Panc1 (cell line): ENCODE data around the gene ALG12. TPM values are rescaled to one million over a fixed set of nuclear protein-coding genes. Genes with fewer than 3 reads are reported as not detected.

Experiments
- ATAC-seq: fragments of 200-7000 bp; cut with Tn5 transposase; 2 replicates; pipeline ENCODE4 v1.9.1; 2020; ENCODE audit warnings: mild to moderate bottlenecking, moderate library complexity
- BruUV-seq: library from RNA; stranded (reverse); fragments of 400-500 nt; replicated peaks from 2 replicates; lab custom pipeline; 2021; lab: Mats Ljungman, UMichigan
- CTCF ChIA-PET: fragments of 300-600 bp; sonication (Branson Sonifier 250); formaldehyde crosslinking; loops from one replicate; lab custom pipeline; 2022; ENCODE audit warnings: antibody characterized with exemption; lab: Charles Lee
- POLR2A ChIA-PET: fragments of 300-600 bp; sonication (Branson Sonifier 250); formaldehyde crosslinking; loops from one replicate; lab custom pipeline; 2022; ENCODE audit warnings: antibody characterized with exemption; lab: Charles Lee
- DNase-seq: peaks from one replicate; pipeline ENCODE4 v3.0.0-alpha.2; 2010; ENCODE audit warnings: low read depth, low spot score
- H3K27ac ChIP-seq: 2 replicates; pipeline ENCODE4 v1.5.1; 2011; ENCODE audit warnings: mild to moderate bottlenecking, low read length, inconsistent platforms
- H3K27me3 ChIP-seq: fragments of 200-500 bp; sonication (Bioruptor generic); 2 replicates; pipeline ENCODE4 v1.6.0; 2014; ENCODE audit warnings: low read length, inconsistent platforms; ENCODE audit not compliant: control insufficient read depth, insufficient read depth
- H3K36me3 ChIP-seq: fragments of 200-500 bp; sonication (Bioruptor generic); 2 replicates; pipeline ENCODE4 v1.5.1; 2014; ENCODE audit warnings: inconsistent platforms, mild to moderate bottlenecking, low read length, moderate library complexity; ENCODE audit not compliant: control insufficient read depth, insufficient read depth
- H3K4me1 ChIP-seq: 2 replicates; pipeline ENCODE4 v1.5.1; 2011; ENCODE audit warnings: inconsistent platforms, mild to moderate bottlenecking, low read length, moderate library complexity; ENCODE audit not compliant: control insufficient read depth, insufficient read depth
- H3K4me3 ChIP-seq, 2 experiments: 2 replicates each; pipeline ENCODE4 v1.5.1; 2011 to 2012; ENCODE audit warnings: low read depth in 2 of 2, low read length in 2 of 2, mild to moderate bottlenecking in 2 of 2, inconsistent platforms in 1 of 2, moderate library complexity in 1 of 2
- H3K9me3 ChIP-seq: fragments of 200-500 bp; sonication (Bioruptor generic); 2 replicates; pipeline ENCODE4 v1.5.1; 2014; ENCODE audit warnings: low read depth, mild to moderate bottlenecking, inconsistent platforms, low read length, moderate library complexity; ENCODE audit not compliant: control insufficient read depth, insufficient read depth
- CTCF ChIP-seq: fragments of 450-650 bp; IDR thresholded peaks from 2 replicates; pipeline ENCODE4 v1.5.1; 2017; ENCODE audit warnings: mild to moderate bottlenecking
- POLR2AphosphoS5 ChIP-seq: IDR thresholded peaks from 2 replicates; pipeline ENCODE4 v1.6.1; 2012; ENCODE audit warnings: mild to moderate bottlenecking, low read depth, low read length, moderate library complexity
- REST ChIP-seq, 2 experiments: IDR thresholded peaks; 2 replicates each; pipeline ENCODE4 v1.6.1; 2011 to 2012; ENCODE audit warnings: low read depth in 2 of 2, control low read depth in 1 of 2, low read length in 1 of 2, mild to moderate bottlenecking in 1 of 2, moderate library complexity in 1 of 2; ENCODE audit not compliant: insufficient read depth in 1 of 2
- SIN3A ChIP-seq: IDR thresholded peaks from 2 replicates; pipeline ENCODE4 v1.6.1; 2012; ENCODE audit warnings: low read depth, mild to moderate bottlenecking, low read length, moderate library complexity, borderline replicate concordance; ENCODE audit not compliant: insufficient read depth
- TCF7L2 ChIP-seq: IDR thresholded peaks from 2 replicates; pipeline ENCODE4 v1.6.1; 2011; ENCODE audit warnings: mild to moderate bottlenecking, low read depth, low read length, inconsistent platforms
- in situ Hi-C: cut with HindIII; loops from 2 replicates; pipeline ENCODE4 v1.10.0; 2016; ENCODE audit warnings: low sequenced_read_pairs, low pct_unique_long_range_greater_than_20kb
- intact Hi-C: fragments of 100-400 bp; cut with micrococcal nuclease; formaldehyde crosslinking; loops from one replicate; pipeline ENCODE4 v1.10.0; 2022; ENCODE audit not compliant: unreplicated experiment
- total RNA-seq: library from RNA; stranded (reverse); gene quantifications from one replicate; pipeline ENCODE4 v1.2.1, GENCODE V29; 2021; ENCODE audit not compliant: unreplicated experiment

The ALG12 gene
- total RNA-seq, 1 experiment from 2014 or later: 23.4 TPM

- Histone ChIP-seq H3K4me3 (no peak overlapping the region; a peak in 1 of 4 replicates), H3K27ac (peak overlapping the region; percentile 44), H3K4me1 (peaks cover 32% of the 10 kb centered on the region), H3K27me3 (no peaks in the 10 kb centered on the region), H3K36me3 (no peaks in the 10 kb centered on the region), H3K9me3 (no peaks in the 10 kb centered on the region)
- CTCF ChIA-PET: interaction anchor here (0.5 to 1.8 kb wide), 6 partner anchors 37 to 211 kb away, joined by 3 to 16 read pairs (median 4); no protein-coding TSS in a partner anchor
- POLR2A ChIA-PET: interaction anchor here (1.4 kb wide), 1 partner anchor 35 kb away, joined by 3 read pairs; no protein-coding TSS in a partner anchor
- peak; percentile 81 for ATAC-seq
- no peak for TF ChIP-seq TCF7L2
- TF ChIP-seq REST (IDR thresholded peaks at IDR 0.05; ENCODE audit: insufficient read depth in 1 of 2, low read depth in 2 of 2, low read length in 1 of 2): no peak
- TF ChIP-seq POLR2AphosphoS5: peak; percentile 49; the same call in 1 of the 2 replicates
- peak; percentile 88 for TF ChIP-seq CTCF
- TF ChIP-seq SIN3A: no peak
- no TSS peak for BruUV-seq
- DNase-seq: no peak
- intact Hi-C loops (no loop called here), in situ Hi-C loops (no loop called here)
Observed at GRCh38 chr22:49930596-49931412, 12.6 kb upstream of the ALG12 start.

GRCh38 chr22:49929994-49930575 lies 11.8 kb upstream of the ALG12 start:
- POLR2A ChIA-PET: interaction anchor here (0.5 to 1.4 kb wide), 2 partner anchors 16 to 36 kb away, joined by 3 read pairs; no protein-coding TSS in a partner anchor
- DNase-seq: no peak
- H3K9me3 ChIP-seq: no peaks in the 10 kb centered on the region
- no TSS peak for BruUV-seq
- no peak for ATAC-seq
- peak overlapping the region in 1 of 2 experiments; percentile 35; a peak in 2 of 4 replicates for H3K4me3 ChIP-seq
- intact Hi-C loops: loop anchor here (5.0 kb wide), 1 partner anchor 97 kb away; no protein-coding TSS in a partner anchor
- H3K27ac ChIP-seq: no peak overlapping the region
- in situ Hi-C loops: no loop called here
- CTCF ChIA-PET: interaction anchor here (0.6 to 1.8 kb wide), 4 partner anchors 74 to 639 kb away, joined by 3 to 16 read pairs (median 4); no protein-coding TSS in a partner anchor
- H3K4me1 ChIP-seq: peaks cover 32% of the 10 kb centered on the region
- no peak for TF ChIP-seq SIN3A
- no peak for TF ChIP-seq CTCF
- no peak for TF ChIP-seq TCF7L2
- TF ChIP-seq POLR2AphosphoS5: no peak
- TF ChIP-seq REST (IDR thresholded peaks at IDR 0.05; ENCODE audit: insufficient read depth in 1 of 2, low read depth in 2 of 2, low read length in 1 of 2): 0 out of 4 replicates have a peak, but pooled peaks of 1 of the 2 experiments have one; percentile 54
- no peaks in the 10 kb centered on the region for H3K27me3 ChIP-seq
- no peaks in the 10 kb centered on the region for H3K36me3 ChIP-seq
